Fibroblast of the conjunctiva (primary cell): ENCODE data around the gene RHOG.
"Not testable (repeated sequence)": the region's sequence is repeated elsewhere in the genome, so short reads cannot be mapped to it uniquely, and the experiment has no call there.

ENCODE experiments used
- DNase-seq: peaks from one replicate; pipeline ENCODE4 v3.0.0-alpha.2; 2010; ENCODE audit warnings: low read depth

Gene RHOG

GRCh38 chr11:3808861-3809623 is 31.7 kb downstream of the RHOG start:
- DNase-seq, result peak; percentile 37

GRCh38 chr11:3807909-3808860 is 32.6 kb downstream of the RHOG start, which contains the start of gene PGAP2:
Gene PGAP2, plus strand, starts transcription at chr11:3808560. Its CDS starts 2,700 bp downstream, at chr11:3811260.
- peak; percentile 21 for DNase-seq

- DNase-seq, result no peak
These were observed 36.8 kb downstream of the RHOG start for GRCh38 chr11:3803726-3804495.

- DNase-seq, result no peak
These were observed 38.6 kb downstream of the RHOG start for GRCh38 chr11:3802011-3802790.

GRCh38 chr11:3799873-3800272 is 40.9 kb downstream of the RHOG start:
- DNase-seq, result no peak

GRCh38 chr11:3799143-3799542 is 41.6 kb downstream of the RHOG start:
- DNase-seq, result no peak

GRCh38 chr11:3797329-3798090 is 43.2 kb downstream of the RHOG start, which contains the start of gene NUP98:
Gene NUP98, minus strand, starts transcription at chr11:3797554. Its CDS starts 15,437 bp downstream, at chr11:3782117.
- peak; percentile 100 for DNase-seq

- DNase-seq, result no peak
These were observed 43.9 kb downstream of the RHOG start for GRCh38 chr11:3796801-3797328.

GRCh38 chr11:3796346-3796745 is 44.4 kb downstream of the RHOG start:
- DNase-seq, result no peak

GRCh38 chr11:3796002-3796311 is 44.8 kb downstream of the RHOG start:
- no peak for DNase-seq

- no peak for DNase-seq
These were observed 45.4 kb downstream of the RHOG start for GRCh38 chr11:3795131-3796001.

- DNase-seq, result not testable (repeated sequence)
These were observed 46.4 kb downstream of the RHOG start for GRCh38 chr11:3794387-3794786.

- no peak for DNase-seq
These were observed 53.9 kb downstream of the RHOG start for GRCh38 chr11:3786781-3787428.

- no peak for DNase-seq
These were observed 57.1 kb downstream of the RHOG start for GRCh38 chr11:3783611-3784010.

- no peak for DNase-seq
These were observed 57.8 kb downstream of the RHOG start for GRCh38 chr11:3782963-3783362.

GRCh38 chr11:3781423-3781822 is 59.3 kb downstream of the RHOG start:
- no peak for DNase-seq
